Stomach (tissue), 9 donors: ENCODE measurements around the gene HOXD1. TPM values are rescaled to one million over a fixed set of nuclear protein-coding genes. Genes with fewer than 3 reads are reported as not detected.

Experiments
- DNase-seq, 2 donors: peaks; one replicate each; pipeline versions ENCODE4 v3.0.0 to v3.0.0-alpha.2; 2013 to 2019
- H3K27ac ChIP-seq, 5 donors: fragments of 200-600 bp in 4 of 5; sonication (generic) in 4 of 5; one replicate each; pipeline ENCODE4 v1.5.1; 2013 to 2019; ENCODE audit warnings: mild to moderate bottlenecking in 1 of 5, moderate library complexity in 1 of 5
- H3K27me3 ChIP-seq, 3 donors: fragments of 200-600 bp; sonication (generic); one replicate each; pipeline ENCODE4 v1.5.1; 2017 to 2019; ENCODE audit warnings: mixed run types in 1 of 3
- H3K36me3 ChIP-seq, 4 donors: fragments of 200-600 bp; sonication (generic); 1 replicate in 3 of 4; 2 replicates in 1 of 4; pipeline ENCODE4 v1.5.1; 2016 to 2019
- H3K4me1 ChIP-seq, 4 donors: fragments of 200-600 bp; sonication (generic); one replicate each; pipeline ENCODE4 v1.5.1; 2016 to 2019
- H3K4me3 ChIP-seq, 4 donors: fragments of 200-600 bp; sonication (generic) in 3 of 4; one replicate each; pipeline ENCODE4 v1.5.1; 2016 to 2019; ENCODE audit warnings: mild to moderate bottlenecking in 1 of 4
- H3K9me3 ChIP-seq, 4 donors: fragments of 200-600 bp; sonication (generic); one replicate each; pipeline ENCODE4 v1.5.1; 2016 to 2019
- EP300 ChIP-seq: sonication (generic); formaldehyde crosslinking; IDR thresholded peaks from one replicate; pipeline ENCODE4 v1.6.1; 2017; ENCODE audit warnings: antibody characterized with exemption
- POLR2A ChIP-seq, 4 donors: fragments of 450-650 bp; IDR thresholded peaks; one replicate each; pipeline ENCODE4 v1.6.1; 2016; ENCODE audit warnings: antibody characterized with exemption in 4 of 4, control low read depth in 2 of 4, mild to moderate bottlenecking in 1 of 4, moderate library complexity in 1 of 4
- POLR2AphosphoS5 ChIP-seq, 3 donors: sonication (generic); formaldehyde crosslinking; IDR thresholded peaks; one replicate each; pipeline ENCODE4 v1.6.1; 2016; ENCODE audit warnings: antibody characterized with exemption in 3 of 3
- WGBS, 5 donors: extraction: QIAGEN DNeasy Blood & Tissue Kit in 3 of 5; methylation state at CpG; one replicate each; pipeline versions ENCODE4 v1.1.5 to v1.1.7; 2013 to 2018; 5-methylcytosine and 5-hydroxymethylcytosine counted together
- intact Hi-C: fragments of 100-400 bp; cut with DNase I; formaldehyde crosslinking; loops from one replicate; pipeline ENCODE4 v1.15.1; 2023; ENCODE audit warnings: low total_unique reads
- polyA plus RNA-seq, 3 donors: library from polyadenylated mRNA; stranded (reverse); fragments of 200-250 nt; gene quantifications; one replicate each; pipeline ENCODE4 v1.2.3, GENCODE V29; 2013
- total RNA-seq, 5 donors: library from RNA; depleted of rRNA; stranded (reverse); fragments of >200 nt; gene quantifications; one replicate each; pipeline versions ENCODE4 v1.1.0 to v1.2.3, GENCODE V29; 2014 to 2016
- TF ChIP-seq, protein P1 (sequence below), 7 experiments: fragments of 450-650 bp in 4 of 7; fragments of 200-600 bp in 3 of 7; sonication (generic) in 3 of 7; IDR thresholded peaks; one replicate each; pipeline ENCODE4 v1.5.1; 2016 to 2019; ENCODE audit warnings: antibody characterized with exemption in 7 of 7, control low read depth in 2 of 7, mild to moderate bottlenecking in 1 of 7
- donor health status: healthy with polysubstance abuse.
- donor health status: Bipolar disorder and iron deficiency.
- donor health status: healthy.

Gene HOXD1
- total and polyA plus RNA-seq, 8 donors = 0.12 to 0.23 (median 0.18) TPM; not detected in 5

GRCh38 chr2:176200971-176201370, 12.5 kb downstream of the HOXD1 start:
- peaks cover 0 to 12% (median 6%) of the 10 kb centered on the region in 4 donors for H3K9me3 ChIP-seq
- no peaks in the 10 kb centered on the region for H3K36me3 ChIP-seq
- H3K4me3 ChIP-seq = no peak overlapping the region
- no peak for TF ChIP-seq POLR2A (IDR thresholded peaks at IDR 0.05)
- TF ChIP-seq, protein P1, sequence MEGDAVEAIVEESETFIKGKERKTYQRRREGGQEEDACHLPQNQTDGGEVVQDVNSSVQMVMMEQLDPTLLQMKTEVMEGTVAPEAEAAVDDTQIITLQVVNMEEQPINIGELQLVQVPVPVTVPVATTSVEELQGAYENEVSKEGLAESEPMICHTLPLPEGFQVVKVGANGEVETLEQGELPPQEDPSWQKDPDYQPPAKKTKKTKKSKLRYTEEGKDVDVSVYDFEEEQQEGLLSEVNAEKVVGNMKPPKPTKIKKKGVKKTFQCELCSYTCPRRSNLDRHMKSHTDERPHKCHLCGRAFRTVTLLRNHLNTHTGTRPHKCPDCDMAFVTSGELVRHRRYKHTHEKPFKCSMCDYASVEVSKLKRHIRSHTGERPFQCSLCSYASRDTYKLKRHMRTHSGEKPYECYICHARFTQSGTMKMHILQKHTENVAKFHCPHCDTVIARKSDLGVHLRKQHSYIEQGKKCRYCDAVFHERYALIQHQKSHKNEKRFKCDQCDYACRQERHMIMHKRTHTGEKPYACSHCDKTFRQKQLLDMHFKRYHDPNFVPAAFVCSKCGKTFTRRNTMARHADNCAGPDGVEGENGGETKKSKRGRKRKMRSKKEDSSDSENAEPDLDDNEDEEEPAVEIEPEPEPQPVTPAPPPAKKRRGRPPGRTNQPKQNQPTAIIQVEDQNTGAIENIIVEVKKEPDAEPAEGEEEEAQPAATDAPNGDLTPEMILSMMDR (IDR thresholded peaks at IDR 0.05) = no peak
- TF ChIP-seq EP300 = no peak
- no peak for TF ChIP-seq POLR2AphosphoS5 (IDR thresholded peaks at IDR 0.05)
- H3K27ac ChIP-seq = no peak overlapping the region
- WGBS, 5 donors = 49 to 71% (median 60%) methylated on average over 21 of the region's 21 CpGs
- no peaks in the 10 kb centered on the region for H3K4me1 ChIP-seq
- intact Hi-C loops = no loop called here
- DNase-seq = no peak
- H3K27me3 ChIP-seq = peaks cover 0 to 73% (median 14%) of the 10 kb centered on the region in 3 donors

DNA sequence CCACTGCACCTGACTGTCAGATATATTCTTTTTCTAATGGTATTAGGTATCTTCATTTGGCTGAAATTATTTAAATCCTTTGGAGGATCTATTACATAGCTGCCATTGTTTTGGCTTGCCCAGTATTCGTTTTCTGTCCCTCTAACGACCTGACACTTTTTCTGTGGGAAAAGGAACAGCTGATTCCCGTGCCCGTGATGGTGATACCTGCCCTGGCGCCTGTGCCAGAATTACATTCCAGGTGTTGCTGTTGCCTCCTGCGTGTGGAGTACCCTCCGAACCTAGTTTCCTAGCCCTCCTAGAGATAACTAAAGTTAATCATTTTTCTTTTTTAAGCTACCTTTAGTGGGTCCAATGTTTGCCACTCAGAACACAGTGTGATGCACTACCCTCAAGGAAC, 14.0 kb downstream of the HOXD1 start:
- 77 to 85% (median 82%) methylated on average over 7 of the region's 7 CpGs for WGBS, 5 donors
- DNase-seq = no peak

GRCh38 chr2:176205126-176205525, 16.7 kb downstream of the HOXD1 start:
- Histone ChIP-seq H3K36me3 (no peaks in the 10 kb centered on the region), H3K4me1 (no peaks in the 10 kb centered on the region), H3K9me3 (peaks cover 0 to 12% (median 6%) of the 10 kb centered on the region in 4 donors), H3K27me3 (peaks cover 0 to 44% (median 17%) of the 10 kb centered on the region in 3 donors), H3K27ac (no peak overlapping the region), H3K4me3 (no peak overlapping the region)
- no peak for TF ChIP-seq EP300
- TF ChIP-seq, protein P1 (IDR thresholded peaks at IDR 0.05) = no peak
- TF ChIP-seq POLR2AphosphoS5 (IDR thresholded peaks at IDR 0.05) = no peak
- TF ChIP-seq POLR2A (IDR thresholded peaks at IDR 0.05) = no peak
- DNase-seq = no peak
- 73 to 90% (median 76%) methylated on average over 1 of the region's 1 CpG for WGBS, 5 donors
- intact Hi-C loops = no loop called here

More for the DNA sequence above, 14.0 kb downstream of the HOXD1 start:
- intact Hi-C loops = no loop called here
- Histone ChIP-seq H3K27me3 (peaks cover 0 to 59% (median 12%) of the 10 kb centered on the region in 3 donors), H3K4me1 (no peaks in the 10 kb centered on the region), H3K36me3 (no peaks in the 10 kb centered on the region), H3K9me3 (peaks cover 0 to 12% (median 6%) of the 10 kb centered on the region in 4 donors), H3K4me3 (no peak overlapping the region), H3K27ac (no peak overlapping the region)
- TF ChIP-seq POLR2A (IDR thresholded peaks at IDR 0.05) (no peak), POLR2AphosphoS5 (IDR thresholded peaks at IDR 0.05) (no peak), EP300 (no peak)
- TF ChIP-seq, protein P1 (IDR thresholded peaks at IDR 0.05) = no peak

DNA sequence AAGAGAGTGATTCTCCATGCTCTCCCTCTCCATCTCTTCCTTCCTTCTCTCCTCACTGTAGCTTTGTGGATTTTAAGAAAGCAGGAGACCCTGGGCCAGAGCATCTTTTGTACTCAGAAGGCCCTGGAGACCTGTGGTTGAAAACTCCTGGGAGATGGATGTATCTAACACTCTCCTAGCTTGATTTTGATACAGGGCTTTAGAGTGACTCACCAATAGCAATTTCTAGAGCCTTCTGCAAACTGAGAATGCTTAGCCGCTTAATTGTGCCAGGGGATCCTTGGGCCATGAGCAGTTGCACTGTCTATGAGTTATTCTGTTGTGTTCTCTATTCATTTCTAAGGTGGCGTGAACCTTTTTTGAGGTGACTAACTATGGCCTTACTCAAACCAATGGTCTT, 17.7 kb downstream of the HOXD1 start:
- Histone ChIP-seq H3K36me3 (no peaks in the 10 kb centered on the region), H3K27ac (no peak overlapping the region), H3K27me3 (peaks cover 0 to 39% (median 15%) of the 10 kb centered on the region in 3 donors), H3K4me1 (no peaks in the 10 kb centered on the region), H3K4me3 (no peak overlapping the region), H3K9me3 (peaks cover 0 to 12% (median 6%) of the 10 kb centered on the region in 4 donors)
- DNase-seq = no peak
- WGBS, 5 donors = 90 to 99% (median 95%) methylated on average over 2 of the region's 2 CpGs
- intact Hi-C loops = no loop called here
- TF ChIP-seq POLR2AphosphoS5 (IDR thresholded peaks at IDR 0.05) (no peak), POLR2A (IDR thresholded peaks at IDR 0.05) (no peak), EP300 (no peak)
- TF ChIP-seq, protein P1 (IDR thresholded peaks at IDR 0.05) = no peak
